H9 (cell line): ENCODE measurements around the gene CAMTA1. TPM values are rescaled to one million over a fixed set of nuclear protein-coding genes. Genes with fewer than 3 reads are reported as not detected.

ENCODE experiments used
- DNase-seq: peaks from one replicate; pipeline ENCODE4 v3.0.0-alpha.2; 2017
- H2AFZ ChIP-seq: one replicate; pipeline ENCODE4 v1.6.1; 2013; ENCODE audit warnings: mild to moderate bottlenecking, low read length, control low read depth, moderate library complexity
- H2AK5ac ChIP-seq: 2 replicates; pipeline ENCODE4 v1.6.1; 2013; ENCODE audit warnings: low read length, control low read depth, mixed read lengths; ENCODE audit not compliant: insufficient read length
- H2BK120ac ChIP-seq: one replicate; pipeline ENCODE4 v1.6.1; 2013; ENCODE audit warnings: low read depth, mild to moderate bottlenecking, low read length, control low read depth, inconsistent platforms; ENCODE audit not compliant: poor library complexity, severe bottlenecking
- H2BK12ac ChIP-seq: 2 replicates; pipeline ENCODE4 v1.6.1; 2013; ENCODE audit warnings: low read length, control low read depth, mixed read lengths, low read depth; ENCODE audit not compliant: insufficient read length
- H2BK15ac ChIP-seq: 2 replicates; pipeline ENCODE4 v1.6.1; 2013; ENCODE audit warnings: low read depth, low read length, control low read depth
- H2BK20ac ChIP-seq: one replicate; pipeline ENCODE4 v1.6.1; 2013; ENCODE audit warnings: low read depth, mild to moderate bottlenecking, low read length, control low read depth, inconsistent platforms; ENCODE audit not compliant: poor library complexity, severe bottlenecking
- H2BK5ac ChIP-seq: 2 replicates; pipeline ENCODE4 v1.6.1; 2013; ENCODE audit warnings: low read length, control low read depth, mixed read lengths; ENCODE audit not compliant: insufficient read length
- H3K14ac ChIP-seq: 2 replicates; pipeline ENCODE4 v1.6.1; 2013; ENCODE audit warnings: low read length, control low read depth; ENCODE audit not compliant: insufficient read depth
- H3K18ac ChIP-seq: 2 replicates; pipeline ENCODE4 v1.6.1; 2013; ENCODE audit warnings: low read depth, mild to moderate bottlenecking, mixed read lengths, low read length, control low read depth; ENCODE audit not compliant: insufficient read length
- H3K23ac ChIP-seq: 2 replicates; pipeline ENCODE4 v1.6.1; 2013; ENCODE audit warnings: low read length, control low read depth, mixed read lengths, low read depth; ENCODE audit not compliant: insufficient read length
- H3K23me2 ChIP-seq: 2 replicates; pipeline ENCODE4 v1.6.1; 2013; ENCODE audit warnings: low read depth, mild to moderate bottlenecking, mixed read lengths, low read length, control low read depth; ENCODE audit not compliant: insufficient read length, poor library complexity, severe bottlenecking
- H3K27ac ChIP-seq: 2 replicates; pipeline ENCODE4 v1.5.1; 2013; ENCODE audit warnings: low read length, control low read depth, mixed read lengths, low read depth; ENCODE audit not compliant: insufficient read length
- H3K27me3 ChIP-seq: 2 replicates; pipeline ENCODE4 v1.6.1; 2013; ENCODE audit warnings: low read length, control low read depth, inconsistent platforms; ENCODE audit not compliant: insufficient read depth
- H3K4ac ChIP-seq: 2 replicates; pipeline ENCODE4 v1.6.1; 2013; ENCODE audit warnings: low read depth, mild to moderate bottlenecking, control low read depth, inconsistent platforms, low read length, moderate library complexity
- H3K4me1 ChIP-seq: 2 replicates; pipeline ENCODE4 v1.6.1; 2013; ENCODE audit warnings: low read length, control low read depth, inconsistent platforms; ENCODE audit not compliant: insufficient read depth
- H3K4me2 ChIP-seq: 2 replicates; pipeline ENCODE4 v1.6.1; 2013; ENCODE audit warnings: low read length, control low read depth, mixed read lengths; ENCODE audit not compliant: insufficient read length, insufficient read depth
- H3K56ac ChIP-seq: 2 replicates; pipeline ENCODE4 v1.6.1; 2013; ENCODE audit warnings: low read depth, mild to moderate bottlenecking, mixed read lengths, low read length, control low read depth; ENCODE audit not compliant: insufficient read length
- H3K79me1 ChIP-seq: 2 replicates; pipeline ENCODE4 v1.6.1; 2013; ENCODE audit warnings: low read depth, mild to moderate bottlenecking, moderate library complexity, low read length, control low read depth, inconsistent platforms; ENCODE audit not compliant: insufficient read depth, poor library complexity, severe bottlenecking
- H3K79me2 ChIP-seq: 2 replicates; pipeline ENCODE4 v1.6.1; 2013; ENCODE audit warnings: low read length, control low read depth, inconsistent platforms; ENCODE audit not compliant: insufficient read depth
- H3K9ac ChIP-seq: 2 replicates; pipeline ENCODE4 v1.6.1; 2013; ENCODE audit warnings: low read length, control low read depth, mixed read lengths; ENCODE audit not compliant: insufficient read length; ENCODE audit errors: extremely low read depth
- H3K9me3 ChIP-seq: one replicate; pipeline ENCODE4 v1.6.1; 2013; ENCODE audit warnings: low read depth, low read length, inconsistent platforms; ENCODE audit not compliant: control insufficient read depth
- H3T11ph ChIP-seq: one replicate; pipeline ENCODE4 v1.6.1; 2013; ENCODE audit warnings: mild to moderate bottlenecking, low read length, control low read depth, inconsistent platforms
- H4K20me1 ChIP-seq: one replicate; pipeline ENCODE4 v1.6.1; 2013; ENCODE audit not compliant: control insufficient read depth, insufficient read length, insufficient read depth
- H4K5ac ChIP-seq: 2 replicates; pipeline ENCODE4 v1.6.1; 2013; ENCODE audit warnings: low read depth, mild to moderate bottlenecking, mixed read lengths, low read length, control low read depth; ENCODE audit not compliant: insufficient read length
- H4K8ac ChIP-seq: replicated peaks from 2 replicates; pipeline ENCODE4 v1.6.1; 2013; ENCODE audit warnings: low read length, control low read depth, mixed read lengths, low read depth; ENCODE audit not compliant: insufficient read length
- H4K91ac ChIP-seq: 2 replicates; pipeline ENCODE4 v1.6.1; 2013; ENCODE audit warnings: low read depth, mild to moderate bottlenecking, moderate library complexity, mixed read lengths, low read length, control low read depth; ENCODE audit not compliant: insufficient read length
- H3K27ac Mint-ChIP-seq, 3 experiments: 2 replicates in 2 of 3; 3 replicates in 1 of 3; pipeline ENCODE4 v1.8.0; 2020 to 2021; ENCODE audit warnings: mixed read lengths in 3 of 3, mild to moderate bottlenecking in 1 of 3, moderate library complexity in 1 of 3
- H3K27me3 Mint-ChIP-seq: 2 replicates; pipeline ENCODE4 v1.8.0; 2021; ENCODE audit warnings: low read depth, mild to moderate bottlenecking, moderate library complexity, mixed read lengths
- H3K36me3 Mint-ChIP-seq, 3 experiments: 2 replicates in 2 of 3; 3 replicates in 1 of 3; pipeline ENCODE4 v1.8.0; 2020 to 2021; ENCODE audit warnings: low read depth in 3 of 3, mixed read lengths in 3 of 3; ENCODE audit not compliant: insufficient read depth in 1 of 3
- H3K4me1 Mint-ChIP-seq, 2 experiments: 2 replicates each; pipeline ENCODE4 v1.8.0; 2020; ENCODE audit warnings: mixed read lengths in 2 of 2
- H3K4me3 Mint-ChIP-seq, 2 experiments: 2 replicates in 1 of 2; 3 replicates in 1 of 2; pipeline ENCODE4 v1.8.0; 2020 to 2021; ENCODE audit warnings: mild to moderate bottlenecking in 2 of 2, mixed read lengths in 2 of 2, moderate library complexity in 1 of 2
- H3K9me3 Mint-ChIP-seq, 2 experiments: 2 replicates in 1 of 2; 3 replicates in 1 of 2; pipeline ENCODE4 v1.8.0; 2020; ENCODE audit warnings: mild to moderate bottlenecking in 2 of 2, mixed read lengths in 2 of 2, moderate library complexity in 1 of 2
- WGBS: extraction: QIAGEN DNeasy Blood & Tissue Kit; methylation state at CpG from one replicate; pipeline ENCODE4 v1.1.7; 2013; ENCODE audit warnings: missing lambda C conversion rate, low lambda C conversion rate, mixed read lengths; ENCODE audit not compliant: insufficient read length; ENCODE audit errors: extremely low coverage; 5-methylcytosine and 5-hydroxymethylcytosine counted together
- total RNA-seq: library from RNA; stranded (reverse); gene quantifications from 2 replicates; pipeline ENCODE4 v1.2.1, GENCODE V29; 2021
- TF ChIP-seq, protein P1 (sequence below): fragments of 200-600 bp; sonication (generic); conservative IDR thresholded peaks from 3 replicates; pipeline ENCODE4 v1.8.0; 2021; ENCODE audit warnings: antibody characterized with exemption, mild to moderate bottlenecking

CAMTA1 gene
- total RNA-seq, 1 experiment from 2014 or later: 115 TPM

GRCh38 chr1:7506454-7507284 lies 721.4 kb downstream of the CAMTA1 start:
- H3K4ac ChIP-seq: no peak overlapping the region
- H2BK15ac ChIP-seq: no peak overlapping the region
- H3K4me2 ChIP-seq: no peak overlapping the region
- no peak overlapping the region for H3K9ac ChIP-seq
- Mint-ChIP-seq H3K9me3 (no peaks in the 10 kb centered on the region), H3K4me3 (no peak overlapping the region), H3K4me1 (peaks cover 8 to 10% of the 10 kb centered on the region in 2 experiments), H3K36me3 (no peaks in the 10 kb centered on the region), H3K27ac (no peak overlapping the region), H3K27me3 (peaks cover 2% of the 10 kb centered on the region; the same call in 1 of the 2 replicates)
- no peaks in the 10 kb centered on the region; the same call in 1 of the 2 replicates for H3K4me1 ChIP-seq
- TF ChIP-seq, protein P1, sequence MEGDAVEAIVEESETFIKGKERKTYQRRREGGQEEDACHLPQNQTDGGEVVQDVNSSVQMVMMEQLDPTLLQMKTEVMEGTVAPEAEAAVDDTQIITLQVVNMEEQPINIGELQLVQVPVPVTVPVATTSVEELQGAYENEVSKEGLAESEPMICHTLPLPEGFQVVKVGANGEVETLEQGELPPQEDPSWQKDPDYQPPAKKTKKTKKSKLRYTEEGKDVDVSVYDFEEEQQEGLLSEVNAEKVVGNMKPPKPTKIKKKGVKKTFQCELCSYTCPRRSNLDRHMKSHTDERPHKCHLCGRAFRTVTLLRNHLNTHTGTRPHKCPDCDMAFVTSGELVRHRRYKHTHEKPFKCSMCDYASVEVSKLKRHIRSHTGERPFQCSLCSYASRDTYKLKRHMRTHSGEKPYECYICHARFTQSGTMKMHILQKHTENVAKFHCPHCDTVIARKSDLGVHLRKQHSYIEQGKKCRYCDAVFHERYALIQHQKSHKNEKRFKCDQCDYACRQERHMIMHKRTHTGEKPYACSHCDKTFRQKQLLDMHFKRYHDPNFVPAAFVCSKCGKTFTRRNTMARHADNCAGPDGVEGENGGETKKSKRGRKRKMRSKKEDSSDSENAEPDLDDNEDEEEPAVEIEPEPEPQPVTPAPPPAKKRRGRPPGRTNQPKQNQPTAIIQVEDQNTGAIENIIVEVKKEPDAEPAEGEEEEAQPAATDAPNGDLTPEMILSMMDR: no peak
- no peaks in the 10 kb centered on the region for H3K79me1 ChIP-seq
- no peaks in the 10 kb centered on the region for H3K79me2 ChIP-seq
- H3T11ph ChIP-seq: no peak overlapping the region
- no peak overlapping the region for H4K8ac ChIP-seq
- no peaks in the 10 kb centered on the region for H3K27me3 ChIP-seq
- H2AFZ ChIP-seq: no peak overlapping the region
- H3K27ac ChIP-seq: no peak overlapping the region
- no peaks in the 10 kb centered on the region for H4K20me1 ChIP-seq
- WGBS: 100% methylated on average over 8 of the region's 10 CpGs
- no peak overlapping the region for H3K18ac ChIP-seq
- H3K9me3 ChIP-seq: no peaks in the 10 kb centered on the region
- H3K56ac ChIP-seq: no peak overlapping the region
- H3K23ac ChIP-seq: no peak overlapping the region
- H2BK5ac ChIP-seq: no peak overlapping the region
- H2AK5ac ChIP-seq: no peak overlapping the region
- H2BK12ac ChIP-seq: no peak overlapping the region
- H2BK20ac ChIP-seq: no peak overlapping the region
- no peaks in the 10 kb centered on the region for H3K23me2 ChIP-seq
- no peak overlapping the region for H3K14ac ChIP-seq
- no peak overlapping the region for H4K91ac ChIP-seq
- DNase-seq: no peak
- H2BK120ac ChIP-seq: no peak overlapping the region
- no peak overlapping the region for H4K5ac ChIP-seq
